Hepatocyte (in vitro differentiated cells): ENCODE data around the gene THY1. TPM values are rescaled to one million over a fixed set of nuclear protein-coding genes. Genes with fewer than 3 reads are reported as not detected.
"Not testable (repeated sequence)": the region's sequence is repeated elsewhere in the genome, so short reads cannot be mapped to it uniquely, and the experiment has no call there.

ENCODE experiments used
- DNase-seq: peaks from one replicate; pipeline ENCODE4 v3.0.0-alpha.2; 2016; ENCODE audit warnings: low spot score
- H2AFZ ChIP-seq: fragments of 200-600 bp; sonication (generic); 2 replicates; pipeline ENCODE4 v1.6.0; 2016; ENCODE audit warnings: antibody characterized with exemption, mild to moderate bottlenecking
- H3K27ac ChIP-seq: fragments of 200-600 bp; sonication (generic); 2 replicates; pipeline ENCODE4 v1.5.1; 2016; ENCODE audit warnings: mild to moderate bottlenecking
- H3K27me3 ChIP-seq: fragments of 200-600 bp; sonication (generic); 2 replicates; pipeline ENCODE4 v1.6.1; 2016
- H3K36me3 ChIP-seq: fragments of 200-600 bp; sonication (generic); replicated peaks from 2 replicates; pipeline ENCODE4 v1.5.1; 2016; ENCODE audit warnings: low read depth; ENCODE audit not compliant: insufficient read depth
- H3K4me1 ChIP-seq: fragments of 200-600 bp; sonication (generic); 2 replicates; pipeline ENCODE4 v1.5.1; 2016; ENCODE audit warnings: mild to moderate bottlenecking, moderate library complexity; ENCODE audit not compliant: insufficient read depth
- H3K4me2 ChIP-seq: fragments of 200-600 bp; sonication (generic); 2 replicates; pipeline ENCODE4 v1.6.0; 2016
- H3K4me3 ChIP-seq: fragments of 200-600 bp; sonication (generic); 2 replicates; pipeline ENCODE4 v1.5.1; 2016; ENCODE audit warnings: mild to moderate bottlenecking
- H3K79me2 ChIP-seq: fragments of 200-600 bp; sonication (generic); 2 replicates; pipeline ENCODE4 v1.6.0; 2017; ENCODE audit warnings: mild to moderate bottlenecking
- H3K9me2 ChIP-seq: fragments of 200-600 bp; sonication (generic); replicated peaks from 2 replicates; pipeline ENCODE4 v1.6.0; 2017; ENCODE audit warnings: mild to moderate bottlenecking; ENCODE audit not compliant: insufficient read depth
- H3K9me3 ChIP-seq: fragments of 200-600 bp; sonication (generic); 2 replicates; pipeline ENCODE4 v1.5.1; 2016; ENCODE audit warnings: low read depth, mild to moderate bottlenecking
- H4K20me1 ChIP-seq: fragments of 200-600 bp; sonication (generic); 2 replicates; pipeline ENCODE4 v1.6.0; 2016; ENCODE audit warnings: mild to moderate bottlenecking; ENCODE audit not compliant: insufficient read depth, poor library complexity, severe bottlenecking
- EZH2 ChIP-seq: fragments of 200-600 bp; sonication (generic); IDR thresholded peaks from 2 replicates; pipeline ENCODE4 v1.6.1; 2016; ENCODE audit warnings: antibody characterized with exemption, mild to moderate bottlenecking, borderline replicate concordance
- EZH2phosphoT487 ChIP-seq: fragments of 200-600 bp; sonication (generic); IDR thresholded peaks from one replicate; pipeline ENCODE4 v1.6.1; 2018; ENCODE audit warnings: antibody characterized with exemption, mild to moderate bottlenecking, low read depth, moderate library complexity; ENCODE audit not compliant: unreplicated experiment, severe bottlenecking
- WGBS: methylation state at CpG from one replicate; pipeline ENCODE4 v1.1.6; 2016; ENCODE audit warnings: low lambda C conversion rate; ENCODE audit errors: missing lambda C conversion rate; 5-methylcytosine and 5-hydroxymethylcytosine counted together
- polyA plus RNA-seq: library from polyadenylated mRNA; unstranded; fragments of >200 nt; fragmentation: Nextera tagmentation; extraction: Ambion mirVana; gene quantifications from 2 replicates; pipeline ENCODE4 v1.2.1, GENCODE V29; 2016
- total RNA-seq: library from RNA; depleted of rRNA; stranded (reverse); fragments of >200 nt; gene quantifications from 2 replicates; pipeline ENCODE4 v1.2.3, GENCODE V29; 2014
- TF ChIP-seq, protein P1 (sequence below): fragments of 200-600 bp; sonication (generic); IDR thresholded peaks from 2 replicates; pipeline ENCODE4 v1.5.1; 2016; ENCODE audit warnings: antibody characterized with exemption, mild to moderate bottlenecking; ENCODE audit not compliant: poor library complexity

Gene THY1
- total and polyA plus RNA-seq, 2 experiments from 2014 or later: 52.1 to 156 TPM

GRCh38 chr11:119406005-119406404 is 17.0 kb downstream of the THY1 start:
- Histone ChIP-seq H3K4me1 (peaks cover 11% of the 10 kb centered on the region), H2AFZ (no peak overlapping the region), H3K9me2 (no peaks in the 10 kb centered on the region), H4K20me1 (no peaks in the 10 kb centered on the region), H3K27me3 (no peaks in the 10 kb centered on the region), H3K27ac (no peak overlapping the region), H3K9me3 (no peaks in the 10 kb centered on the region), H3K79me2 (no peaks in the 10 kb centered on the region), H3K4me3 (no peak overlapping the region), H3K4me2 (no peak overlapping the region), H3K36me3 (no peaks in the 10 kb centered on the region)
- DNase-seq: no peak
- 91% methylated on average over 3 of the region's 3 CpGs for WGBS
- no peak for TF ChIP-seq EZH2

DNA sequence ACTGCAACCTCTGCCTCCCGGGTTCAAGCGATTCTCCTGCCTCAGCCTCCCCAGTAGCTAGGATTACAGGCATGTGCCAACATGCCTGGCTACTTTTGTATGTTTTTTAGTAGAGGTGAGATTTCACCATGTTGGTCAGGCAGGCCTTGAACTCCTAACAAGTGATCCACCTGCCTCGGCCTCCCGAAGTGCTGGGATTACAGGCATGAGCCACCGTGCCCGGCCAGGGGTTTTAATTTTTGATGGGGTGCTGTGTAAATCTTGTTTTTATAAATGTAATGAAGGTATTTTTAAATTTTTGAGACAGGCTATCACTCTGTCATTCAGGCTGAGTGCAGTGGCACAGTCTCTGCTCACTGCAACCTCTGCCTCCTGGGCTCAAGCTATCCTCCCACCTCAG is 17.5 kb downstream of the THY1 start:
- not testable (repeated sequence) for H3K9me2 ChIP-seq, H3K27ac ChIP-seq, DNase-seq, H3K4me3 ChIP-seq, H3K9me3 ChIP-seq, H4K20me1 ChIP-seq, H3K79me2 ChIP-seq, H3K4me2 ChIP-seq, H3K36me3 ChIP-seq, H3K27me3 ChIP-seq, H2AFZ ChIP-seq
- H3K4me1 ChIP-seq: peaks cover 11% of the 10 kb centered on the region
- 95% methylated on average over 6 of the region's 6 CpGs for WGBS

DNA sequence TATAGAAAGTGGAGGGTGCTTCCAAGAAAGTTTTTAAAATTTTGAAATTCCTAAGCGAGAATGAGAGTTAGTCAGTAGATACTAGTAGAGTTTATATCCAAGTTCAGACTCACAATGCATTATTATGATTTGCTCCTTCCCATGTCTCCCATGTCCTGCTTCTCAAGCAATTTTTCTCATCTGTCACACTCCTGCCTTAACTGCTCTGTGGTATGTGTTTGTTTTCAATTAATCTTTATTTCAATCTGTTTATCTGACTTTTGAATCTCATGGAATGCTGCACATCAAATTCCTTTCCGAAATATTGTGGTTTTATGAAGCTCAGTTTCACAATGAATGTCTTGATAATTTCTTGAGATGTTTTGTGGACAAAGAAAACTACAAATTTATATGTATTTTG is 18.1 kb downstream of the THY1 start:
- no peaks in the 10 kb centered on the region for H3K9me3 ChIP-seq
- no peak overlapping the region for H3K4me3 ChIP-seq
- no peak overlapping the region for H3K4me2 ChIP-seq
- H2AFZ ChIP-seq: no peak overlapping the region
- H3K27ac ChIP-seq: no peak overlapping the region
- no peaks in the 10 kb centered on the region for H4K20me1 ChIP-seq
- no peaks in the 10 kb centered on the region for H3K79me2 ChIP-seq
- WGBS: 71% methylated on average over 2 of the region's 2 CpGs
- DNase-seq: no peak
- TF ChIP-seq, protein P1, sequence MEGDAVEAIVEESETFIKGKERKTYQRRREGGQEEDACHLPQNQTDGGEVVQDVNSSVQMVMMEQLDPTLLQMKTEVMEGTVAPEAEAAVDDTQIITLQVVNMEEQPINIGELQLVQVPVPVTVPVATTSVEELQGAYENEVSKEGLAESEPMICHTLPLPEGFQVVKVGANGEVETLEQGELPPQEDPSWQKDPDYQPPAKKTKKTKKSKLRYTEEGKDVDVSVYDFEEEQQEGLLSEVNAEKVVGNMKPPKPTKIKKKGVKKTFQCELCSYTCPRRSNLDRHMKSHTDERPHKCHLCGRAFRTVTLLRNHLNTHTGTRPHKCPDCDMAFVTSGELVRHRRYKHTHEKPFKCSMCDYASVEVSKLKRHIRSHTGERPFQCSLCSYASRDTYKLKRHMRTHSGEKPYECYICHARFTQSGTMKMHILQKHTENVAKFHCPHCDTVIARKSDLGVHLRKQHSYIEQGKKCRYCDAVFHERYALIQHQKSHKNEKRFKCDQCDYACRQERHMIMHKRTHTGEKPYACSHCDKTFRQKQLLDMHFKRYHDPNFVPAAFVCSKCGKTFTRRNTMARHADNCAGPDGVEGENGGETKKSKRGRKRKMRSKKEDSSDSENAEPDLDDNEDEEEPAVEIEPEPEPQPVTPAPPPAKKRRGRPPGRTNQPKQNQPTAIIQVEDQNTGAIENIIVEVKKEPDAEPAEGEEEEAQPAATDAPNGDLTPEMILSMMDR: no peak
- no peak for TF ChIP-seq EZH2
- no peak for TF ChIP-seq EZH2phosphoT487
- no peaks in the 10 kb centered on the region for H3K27me3 ChIP-seq
- peaks cover 11% of the 10 kb centered on the region for H3K4me1 ChIP-seq
- no peaks in the 10 kb centered on the region for H3K36me3 ChIP-seq
- H3K9me2 ChIP-seq: no peaks in the 10 kb centered on the region

DNA sequence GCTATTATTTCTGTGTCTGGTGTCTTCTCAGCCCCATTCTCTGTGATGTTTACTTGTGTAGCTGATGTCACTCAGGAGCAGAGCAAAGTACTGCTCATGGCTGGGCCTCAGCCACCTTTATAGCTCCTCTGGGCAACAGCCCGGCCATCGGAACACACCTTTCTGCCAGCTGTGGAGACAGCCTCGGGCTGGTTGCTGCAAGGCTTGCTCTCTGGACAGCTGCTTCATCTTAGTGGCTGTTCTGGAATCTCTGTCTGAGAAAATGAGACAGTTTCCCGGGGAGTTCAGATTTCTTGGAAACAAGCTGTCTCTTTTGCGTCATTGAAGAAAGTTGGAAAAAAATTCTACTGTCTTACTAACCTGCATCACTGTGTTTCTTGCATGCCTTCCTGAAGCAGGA is 20.0 kb downstream of the THY1 start:
- 72% methylated on average over 5 of the region's 5 CpGs for WGBS
- H3K9me3 ChIP-seq: peaks cover 8% of the 10 kb centered on the region
- peak; percentile 40 for DNase-seq
- peaks cover 11% of the 10 kb centered on the region for H3K4me1 ChIP-seq
- H3K36me3 ChIP-seq: no peaks in the 10 kb centered on the region
- no peaks in the 10 kb centered on the region for H3K9me2 ChIP-seq
- H3K4me2 ChIP-seq: no peak overlapping the region
- TF ChIP-seq EZH2 (no peak), EZH2phosphoT487 (no peak)
- TF ChIP-seq, protein P1: no peak
- H3K4me3 ChIP-seq: no peak overlapping the region
- no peaks in the 10 kb centered on the region for H3K79me2 ChIP-seq
- H3K27me3 ChIP-seq: no peaks in the 10 kb centered on the region
- H2AFZ ChIP-seq: no peak overlapping the region
- H3K27ac ChIP-seq: no peak overlapping the region
- H4K20me1 ChIP-seq: no peaks in the 10 kb centered on the region
